Subcutaneous adipose tissue (tissue), 4 donors: ENCODE data around the gene RNASE3. TPM values are rescaled to one million over a fixed set of nuclear protein-coding genes. Genes with fewer than 3 reads are reported as not detected.

Experiments used
- CTCF ChIP-seq: fragments of 450-650 bp; IDR thresholded peaks from one replicate; pipeline ENCODE4 v1.5.1; 2016; ENCODE audit warnings: low read depth, mild to moderate bottlenecking, control low read depth, antibody characterized with exemption, moderate library complexity
- total RNA-seq, 4 donors: library from RNA; depleted of rRNA; stranded (reverse); fragments of >200 nt; gene quantifications; one replicate each; pipeline ENCODE4 v1.1.0, GENCODE V29; 2016

RNASE3 gene
- total RNA-seq, 4 donors from 2014 or later, result not detected

GRCh38 chr14:20905676-20906075 is 14.5 kb downstream of the RNASE3 start:
- no peak for TF ChIP-seq CTCF

GRCh38 chr14:20907214-20907613 is 16.0 kb downstream of the RNASE3 start:
- no peak for TF ChIP-seq CTCF

- TF ChIP-seq CTCF, result no peak
Observed at GRCh38 chr14:20934148-20934762, 43.1 kb downstream of the RNASE3 start.

GRCh38 chr14:20935303-20935984 is 44.3 kb downstream of the RNASE3 start:
- no peak for TF ChIP-seq CTCF

Other genes starting within 250 kb of the RNASE3 start
- gene OR6S1, start 249.7 kb upstream of the RNASE3 start, total RNA-seq, result not detected
- 100 to 1,000 TPM; 171 to 355 (median 289) TPM for gene RNASE4, start 206.8 kb upstream of the RNASE3 start, total RNA-seq
- gene ANG, start 202.6 kb upstream of the RNASE3 start, total RNA-seq, result 10 to 100 TPM; 34.7 to 75.0 (median 55.2) TPM
- not detected for gene EDDM3A, start 145.5 kb upstream of the RNASE3 start, total RNA-seq
- not detected for gene EDDM3B, start 123.0 kb upstream of the RNASE3 start, total RNA-seq
- 100 to 1,000 TPM in 1 of 4 donors, 10 to 100 TPM in 3; 12.2 to 120 (median 66.5) TPM for gene RNASE6, start 110.1 kb upstream of the RNASE3 start, total RNA-seq
- 1,000 to 10,000 TPM in 2 of 4 donors, 100 to 1,000 TPM in 2; 568 to 1,425 (median 983) TPM for gene RNASE1, start 88.5 kb upstream of the RNASE3 start, total RNA-seq
- 1 to 10 TPM; 1.1 to 9.0 (median 6.2) TPM for gene RNASE2, start 64.1 kb downstream of the RNASE3 start, total RNA-seq
- 10 to 100 TPM; 66.9 to 85.8 (median 71.2) TPM for gene METTL17, start 98.6 kb downstream of the RNASE3 start, total RNA-seq
- gene SLC39A2, start 107.9 kb downstream of the RNASE3 start, total RNA-seq, result not detected
- gene NDRG2, start 133.7 kb downstream of the RNASE3 start, total RNA-seq, result 100 to 1,000 TPM; 125 to 293 (median 215) TPM
- not detected for gene TPPP2, start 138.8 kb downstream of the RNASE3 start, total RNA-seq
- not detected for gene RNASE13, start 143.4 kb downstream of the RNASE3 start, total RNA-seq
- gene RNASE7, start 151.0 kb downstream of the RNASE3 start, total RNA-seq, result not detected
- not detected for gene RNASE8, start 166.4 kb downstream of the RNASE3 start, total RNA-seq
- 100 to 1,000 TPM in 1 of 4 donors, 10 to 100 TPM in 3; 32.3 to 109 (median 46.9) TPM for gene ARHGEF40, start 178.9 kb downstream of the RNASE3 start, total RNA-seq
- 10 to 100 TPM; 15.2 to 54.1 (median 38.4) TPM for gene ZNF219, start 207.3 kb downstream of the RNASE3 start, total RNA-seq
- gene TMEM253, start 209.7 kb downstream of the RNASE3 start, total RNA-seq, result 1 to 10 TPM in 1 of 4 donors, under 1 TPM in 1, not detected in 2; 0.44 to 1.8 TPM